ENCODE results near the gene GREB1L.
"Not testable (repeated sequence)": the region's sequence is repeated elsewhere in the genome, so short reads cannot be mapped to it uniquely, and the experiment has no call there.

The GREB1L gene

GRCh38 chr18:21306368-21306767 lies 64.3 kb downstream of the GREB1L start:
- no peak overlapping the region for H3K27ac ChIP-seq
- no peak for TF ChIP-seq CTCF (conservative IDR thresholded peaks at IDR 0.05)

GRCh38 chr18:21307578-21307977 lies 65.5 kb downstream of the GREB1L start:
- TF ChIP-seq CTCF (conservative IDR thresholded peaks at IDR 0.05), result no peak

GRCh38 chr18:21309248-21309647 lies 67.2 kb downstream of the GREB1L start:
- TF ChIP-seq CTCF (conservative IDR thresholded peaks at IDR 0.05), result no peak
- H3K27ac ChIP-seq, result no peak overlapping the region

More at GRCh38 chr18:21307578-21307977, 65.5 kb downstream of the GREB1L start:
- no peak overlapping the region for H3K27ac ChIP-seq

- not testable (repeated sequence) for H3K27ac ChIP-seq
Observed at GRCh38 chr18:21311980-21312379, 69.9 kb downstream of the GREB1L start.

GRCh38 chr18:21313576-21313975 lies 71.5 kb downstream of the GREB1L start:
- H3K27ac ChIP-seq, result no peak overlapping the region
- TF ChIP-seq CTCF (conservative IDR thresholded peaks at IDR 0.05), result no peak

GRCh38 chr18:21314724-21315123 lies 72.7 kb downstream of the GREB1L start:
- no peak for TF ChIP-seq CTCF (conservative IDR thresholded peaks at IDR 0.05)
- no peak overlapping the region for H3K27ac ChIP-seq

- not testable (repeated sequence) for H3K27ac ChIP-seq
Observed at GRCh38 chr18:21315126-21315525, 73.1 kb downstream of the GREB1L start.

- no peak for TF ChIP-seq CTCF (conservative IDR thresholded peaks at IDR 0.05)
- no peak overlapping the region for H3K27ac ChIP-seq
Observed at GRCh38 chr18:21315741-21316197, 73.7 kb downstream of the GREB1L start.

- TF ChIP-seq CTCF (conservative IDR thresholded peaks at IDR 0.05), result no peak
- no peak overlapping the region for H3K27ac ChIP-seq
Observed at GRCh38 chr18:21316296-21316695, 74.3 kb downstream of the GREB1L start.

Data from VCaP (cell line).